ENCODE data around the gene PDK1.

DNA sequence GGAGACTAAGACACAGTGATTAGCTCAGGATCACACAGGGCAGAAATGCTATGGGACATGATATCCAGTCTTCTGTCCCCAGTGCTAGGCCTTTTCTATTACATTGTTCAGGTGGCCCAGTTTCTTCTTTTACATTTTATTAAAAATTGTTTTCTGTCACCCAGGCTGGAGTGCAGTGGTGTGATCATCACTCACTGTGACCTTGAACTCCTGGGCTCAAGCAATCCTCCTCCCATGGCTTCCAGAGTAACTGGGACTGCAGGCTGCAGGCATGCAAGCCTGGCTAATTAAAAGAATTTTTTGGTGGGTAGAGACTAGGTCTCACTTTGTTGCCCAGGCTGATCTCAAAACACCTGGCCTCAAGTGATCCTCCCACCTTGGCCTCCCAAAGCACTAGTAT, 15.4 kb downstream of the PDK1 start:
- TF ChIP-seq TAF1 (IDR thresholded peaks at IDR 0.05; ENCODE audit: low read depth, low read length) = no peak
- no peak for TF ChIP-seq POLR2AphosphoS5 (IDR thresholded peaks at IDR 0.05; ENCODE audit: low read depth, low read length)
- TF ChIP-seq POLR2A (IDR thresholded peaks at IDR 0.05; ENCODE audit: low read depth, low read length) = no peak
- no peak for TF ChIP-seq SPI1 (IDR thresholded peaks at IDR 0.05; ENCODE audit: low read depth, low read length)

Data from GM12891 (cell line).